Measurements from ENCODE around the gene KCNN3.

DNA sequence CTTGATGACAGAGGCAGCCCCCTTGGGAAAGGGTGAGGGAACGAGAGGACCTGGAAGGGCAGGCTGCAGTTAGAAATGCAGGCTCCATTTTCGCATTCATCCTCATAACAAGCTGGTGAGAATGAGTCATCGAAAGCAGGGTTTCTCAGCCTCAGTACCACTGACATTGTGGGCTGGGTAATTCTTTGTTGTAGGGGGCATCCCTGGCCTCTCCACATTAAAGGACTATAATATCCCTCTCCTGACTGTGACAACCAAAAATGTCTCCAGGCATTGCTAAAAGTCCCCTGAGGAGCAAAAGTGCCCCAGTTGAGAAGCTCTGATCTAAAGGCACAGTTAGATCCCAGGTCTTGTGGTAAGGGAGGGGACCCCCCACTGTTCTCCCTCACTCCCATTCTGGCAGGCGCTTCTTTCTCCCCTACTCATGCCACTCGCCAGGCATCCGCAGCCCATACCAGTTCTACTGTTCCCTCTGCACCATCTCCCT is 20.4 kb downstream of the KCNN3 start:
- TF ChIP-seq, protein P1, sequence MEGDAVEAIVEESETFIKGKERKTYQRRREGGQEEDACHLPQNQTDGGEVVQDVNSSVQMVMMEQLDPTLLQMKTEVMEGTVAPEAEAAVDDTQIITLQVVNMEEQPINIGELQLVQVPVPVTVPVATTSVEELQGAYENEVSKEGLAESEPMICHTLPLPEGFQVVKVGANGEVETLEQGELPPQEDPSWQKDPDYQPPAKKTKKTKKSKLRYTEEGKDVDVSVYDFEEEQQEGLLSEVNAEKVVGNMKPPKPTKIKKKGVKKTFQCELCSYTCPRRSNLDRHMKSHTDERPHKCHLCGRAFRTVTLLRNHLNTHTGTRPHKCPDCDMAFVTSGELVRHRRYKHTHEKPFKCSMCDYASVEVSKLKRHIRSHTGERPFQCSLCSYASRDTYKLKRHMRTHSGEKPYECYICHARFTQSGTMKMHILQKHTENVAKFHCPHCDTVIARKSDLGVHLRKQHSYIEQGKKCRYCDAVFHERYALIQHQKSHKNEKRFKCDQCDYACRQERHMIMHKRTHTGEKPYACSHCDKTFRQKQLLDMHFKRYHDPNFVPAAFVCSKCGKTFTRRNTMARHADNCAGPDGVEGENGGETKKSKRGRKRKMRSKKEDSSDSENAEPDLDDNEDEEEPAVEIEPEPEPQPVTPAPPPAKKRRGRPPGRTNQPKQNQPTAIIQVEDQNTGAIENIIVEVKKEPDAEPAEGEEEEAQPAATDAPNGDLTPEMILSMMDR (IDR thresholded peaks at IDR 0.05): no peak
- TF ChIP-seq POLR2A (IDR thresholded peaks at IDR 0.05): no peak
